ENCODE measurements around the gene OR13C5.

DNA sequence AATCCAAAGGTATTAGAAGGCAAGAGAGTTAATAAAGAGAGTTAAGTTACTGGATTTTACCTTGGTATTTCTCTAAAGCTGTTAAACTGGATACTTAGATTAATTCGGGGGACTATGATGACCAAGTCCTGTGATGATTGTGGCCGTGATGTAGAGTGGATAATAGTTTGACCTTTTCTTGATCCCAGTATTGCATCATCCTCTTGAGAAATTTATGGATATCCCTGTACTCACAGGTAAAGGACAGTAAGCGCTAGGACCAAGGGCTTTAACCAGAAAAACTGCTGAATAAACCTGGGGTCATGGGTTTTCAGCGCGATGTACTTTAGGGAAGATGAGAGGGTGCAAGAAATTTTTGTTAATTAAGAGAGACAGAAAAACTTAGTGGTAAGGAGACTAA is 21.9 kb downstream of the OR13C5 start:
- TF ChIP-seq POLR2A (IDR thresholded peaks at IDR 0.05; ENCODE audit: low read depth, low read length) (no peak), POLR2AphosphoS5 (IDR thresholded peaks at IDR 0.05; ENCODE audit: low read depth, low read length) (no peak), TAF1 (IDR thresholded peaks at IDR 0.05; ENCODE audit: borderline replicate concordance, low read depth, low read length) (no peak)
